Vagina (tissue), 2 donors: ENCODE data around the gene WNT7B.

Experiments used
- CTCF ChIP-seq, 3 experiments: fragments of 450-650 bp in 2 of 3; fragments of 200-600 bp in 1 of 3; sonication (generic) in 1 of 3; IDR thresholded peaks; one replicate each; pipeline ENCODE4 v1.5.1; 2017 to 2019; ENCODE audit warnings: antibody characterized with exemption in 3 of 3, mild to moderate bottlenecking in 2 of 3, moderate library complexity in 2 of 3
- POLR2A ChIP-seq, 2 donors: fragments of 450-650 bp; IDR thresholded peaks; one replicate each; pipeline ENCODE4 v1.6.1; 2017; ENCODE audit warnings: antibody characterized with exemption in 2 of 2, mild to moderate bottlenecking in 2 of 2, moderate library complexity in 2 of 2
- POLR2AphosphoS5 ChIP-seq, 2 donors: sonication (generic); formaldehyde crosslinking; IDR thresholded peaks; one replicate each; pipeline ENCODE4 v1.9.0; 2017; ENCODE audit warnings: antibody characterized with exemption in 2 of 2, mild to moderate bottlenecking in 2 of 2, low read depth in 1 of 2; ENCODE audit not compliant: insufficient read depth in 1 of 2

GRCh38 chr22:45934659-45935341, 42.2 kb downstream of the WNT7B start:
- TF ChIP-seq POLR2A (IDR thresholded peaks at IDR 0.05), result no peak
- no peak for TF ChIP-seq CTCF (IDR thresholded peaks at IDR 0.05)
- peak in 1 of 2 donors; percentile 46 for TF ChIP-seq POLR2AphosphoS5 (IDR thresholded peaks at IDR 0.05; ENCODE audit: insufficient read depth in 1 of 2, low read depth in 1 of 2)
